ENCODE data around the gene POLR2J3.
"Not testable (repeated sequence)": the region's sequence is repeated elsewhere in the genome, so short reads cannot be mapped to it uniquely, and the experiment has no call there.

The POLR2J3 gene

GRCh38 chr7:102572261-102573239, at the start of gene POLR2J3:
Gene POLR2J3 (minus strand): TSS chr7:102572583. CDS start chr7:102572521, 62 bp downstream.
- Histone ChIP-seq H3K27ac (ENCODE audit: low read depth, low read length) (peak within 1 kb of the TSS; percentile 66), H3K9ac (ENCODE audit: low read length) (peak within 1 kb of the TSS; percentile 68), H3K4me3 (ENCODE audit: low read length) (peak within 1 kb of the TSS; percentile 78)
- not testable (repeated sequence) for H3K27me3 ChIP-seq (ENCODE audit: control insufficient read depth, insufficient read depth, low read length); H3K4me1 ChIP-seq (ENCODE audit: control insufficient read depth, insufficient read depth, low read length); H3K36me3 ChIP-seq (ENCODE audit: control insufficient read depth, insufficient read depth, low read length)

- not testable (repeated sequence) for H3K4me1 ChIP-seq (ENCODE audit: control insufficient read depth, insufficient read depth, low read length); H3K36me3 ChIP-seq (ENCODE audit: control insufficient read depth, insufficient read depth, low read length)
Observed at GRCh38 chr7:102618122-102618521, 45.7 kb upstream of the POLR2J3 start.

GRCh38 chr7:102616507-102617125, 44.2 kb upstream of the POLR2J3 start, which contains the start of gene RASA4:
Gene RASA4 (minus strand): TSS chr7:102616756. CDS start chr7:102616689, 67 bp downstream.
- H3K27me3 ChIP-seq (ENCODE audit: control insufficient read depth, insufficient read depth, low read length); H3K9ac ChIP-seq (ENCODE audit: low read length); H3K36me3 ChIP-seq (ENCODE audit: control insufficient read depth, insufficient read depth, low read length); H3K4me1 ChIP-seq (ENCODE audit: control insufficient read depth, insufficient read depth, low read length); H3K27ac ChIP-seq (ENCODE audit: low read depth, low read length): not testable (repeated sequence)
- peak within 1 kb of the TSS; percentile 55 for H3K4me3 ChIP-seq (ENCODE audit: low read length)

More at GRCh38 chr7:102618122-102618521, 45.7 kb upstream of the POLR2J3 start:
- not testable (repeated sequence) for H3K27ac ChIP-seq (ENCODE audit: low read depth, low read length); H3K4me3 ChIP-seq (ENCODE audit: low read length); H3K9ac ChIP-seq (ENCODE audit: low read length); H3K27me3 ChIP-seq (ENCODE audit: control insufficient read depth, insufficient read depth, low read length)

GRCh38 chr7:102615930-102616329, 43.5 kb upstream of the POLR2J3 start:
- H3K4me1 ChIP-seq (ENCODE audit: control insufficient read depth, insufficient read depth, low read length); H3K27ac ChIP-seq (ENCODE audit: low read depth, low read length); H3K4me3 ChIP-seq (ENCODE audit: low read length); H3K27me3 ChIP-seq (ENCODE audit: control insufficient read depth, insufficient read depth, low read length); H3K36me3 ChIP-seq (ENCODE audit: control insufficient read depth, insufficient read depth, low read length); H3K9ac ChIP-seq (ENCODE audit: low read length): not testable (repeated sequence)

GRCh38 chr7:102614873-102615272, 42.5 kb upstream of the POLR2J3 start:
- H3K27ac ChIP-seq (ENCODE audit: low read depth, low read length); H3K4me3 ChIP-seq (ENCODE audit: low read length); H3K4me1 ChIP-seq (ENCODE audit: control insufficient read depth, insufficient read depth, low read length); H3K27me3 ChIP-seq (ENCODE audit: control insufficient read depth, insufficient read depth, low read length); H3K36me3 ChIP-seq (ENCODE audit: control insufficient read depth, insufficient read depth, low read length); H3K9ac ChIP-seq (ENCODE audit: low read length): not testable (repeated sequence)

- not testable (repeated sequence) for H3K27me3 ChIP-seq (ENCODE audit: control insufficient read depth, insufficient read depth, low read length); H3K4me1 ChIP-seq (ENCODE audit: control insufficient read depth, insufficient read depth, low read length); H3K36me3 ChIP-seq (ENCODE audit: control insufficient read depth, insufficient read depth, low read length); H3K9ac ChIP-seq (ENCODE audit: low read length); H3K27ac ChIP-seq (ENCODE audit: low read depth, low read length); H3K4me3 ChIP-seq (ENCODE audit: low read length)
Observed at GRCh38 chr7:102614346-102614697, 41.9 kb upstream of the POLR2J3 start.

GRCh38 chr7:102613575-102614345, 41.4 kb upstream of the POLR2J3 start:
- not testable (repeated sequence) for H3K9ac ChIP-seq (ENCODE audit: low read length); H3K36me3 ChIP-seq (ENCODE audit: control insufficient read depth, insufficient read depth, low read length)
- peak overlapping the region; percentile 55 for H3K27ac ChIP-seq (ENCODE audit: low read depth, low read length)

GRCh38 chr7:102611675-102612325, 39.4 kb upstream of the POLR2J3 start:
- peak overlapping the region; percentile 47 for H3K4me3 ChIP-seq (ENCODE audit: low read length)

More at GRCh38 chr7:102613575-102614345, 41.4 kb upstream of the POLR2J3 start:
- H3K27me3 ChIP-seq (ENCODE audit: control insufficient read depth, insufficient read depth, low read length); H3K4me1 ChIP-seq (ENCODE audit: control insufficient read depth, insufficient read depth, low read length); H3K4me3 ChIP-seq (ENCODE audit: low read length): not testable (repeated sequence)

GRCh38 chr7:102611013-102611674, 38.8 kb upstream of the POLR2J3 start:
- not testable (repeated sequence) for H3K9ac ChIP-seq (ENCODE audit: low read length); H3K4me1 ChIP-seq (ENCODE audit: control insufficient read depth, insufficient read depth, low read length); H3K27me3 ChIP-seq (ENCODE audit: control insufficient read depth, insufficient read depth, low read length); H3K4me3 ChIP-seq (ENCODE audit: low read length); H3K27ac ChIP-seq (ENCODE audit: low read depth, low read length); H3K36me3 ChIP-seq (ENCODE audit: control insufficient read depth, insufficient read depth, low read length)

More at GRCh38 chr7:102611675-102612325, 39.4 kb upstream of the POLR2J3 start:
- H3K36me3 ChIP-seq (ENCODE audit: control insufficient read depth, insufficient read depth, low read length); H3K4me1 ChIP-seq (ENCODE audit: control insufficient read depth, insufficient read depth, low read length); H3K9ac ChIP-seq (ENCODE audit: low read length); H3K27me3 ChIP-seq (ENCODE audit: control insufficient read depth, insufficient read depth, low read length): not testable (repeated sequence)
- peak overlapping the region; percentile 69 for H3K27ac ChIP-seq (ENCODE audit: low read depth, low read length)

- H3K27me3 ChIP-seq (ENCODE audit: control insufficient read depth, insufficient read depth, low read length); H3K4me3 ChIP-seq (ENCODE audit: low read length); H3K9ac ChIP-seq (ENCODE audit: low read length); H3K27ac ChIP-seq (ENCODE audit: low read depth, low read length); H3K4me1 ChIP-seq (ENCODE audit: control insufficient read depth, insufficient read depth, low read length); H3K36me3 ChIP-seq (ENCODE audit: control insufficient read depth, insufficient read depth, low read length): not testable (repeated sequence)
Observed at GRCh38 chr7:102610441-102610840, 38.1 kb upstream of the POLR2J3 start.

- not testable (repeated sequence) for H3K36me3 ChIP-seq (ENCODE audit: control insufficient read depth, insufficient read depth, low read length); H3K27ac ChIP-seq (ENCODE audit: low read depth, low read length); H3K4me3 ChIP-seq (ENCODE audit: low read length); H3K4me1 ChIP-seq (ENCODE audit: control insufficient read depth, insufficient read depth, low read length); H3K9ac ChIP-seq (ENCODE audit: low read length); H3K27me3 ChIP-seq (ENCODE audit: control insufficient read depth, insufficient read depth, low read length)
Observed at GRCh38 chr7:102609734-102610133, 37.4 kb upstream of the POLR2J3 start.

Data from rectal smooth muscle tissue (tissue), 1 donor.